Peyer's patch (tissue), 4 donors: Measurements from ENCODE around the gene UBE3B.

ENCODE experiments used
- CTCF ChIP-seq, 6 experiments: fragments of 450-650 bp in 4 of 6; fragments of 200-600 bp in 2 of 6; sonication (generic) in 1 of 6; IDR thresholded peaks; one replicate each; pipeline ENCODE4 v1.5.1; 2017 to 2019; ENCODE audit warnings: antibody characterized with exemption in 6 of 6, mild to moderate bottlenecking in 3 of 6, moderate library complexity in 1 of 6
- POLR2A ChIP-seq, 2 donors: fragments of 450-650 bp; IDR thresholded peaks; one replicate each; pipeline ENCODE4 v1.5.1; 2017; ENCODE audit warnings: antibody characterized with exemption in 2 of 2, mild to moderate bottlenecking in 2 of 2, moderate library complexity in 2 of 2

GRCh38 chr12:109583733-109584132 is 106.3 kb downstream of the UBE3B start:
- no peak for TF ChIP-seq POLR2A (IDR thresholded peaks at IDR 0.05)
- TF ChIP-seq CTCF (IDR thresholded peaks at IDR 0.05), result no peak
